B cell (primary cell): ENCODE data around the gene THUMPD3. TPM values are rescaled to one million over a fixed set of nuclear protein-coding genes. Genes with fewer than 3 reads are reported as not detected.

Experiments used
- ATAC-seq: fragments of 200-7000 bp; cut with Tn5 transposase; one replicate; pipeline ENCODE4 v1.10.0; 2021; ENCODE audit warnings: low read depth, mild to moderate bottlenecking, moderate number of reproducible peaks, moderate library complexity
- CTCF ChIA-PET: fragments of 350-600 bp; sonication (Branson Sonifier 250); formaldehyde crosslinking; loops from one replicate; lab custom pipeline; 2021; ENCODE audit warnings: antibody characterized with exemption, inconsistent platforms; lab: Charles Lee
- POLR2A ChIA-PET: fragments of 350-600 bp; sonication (Branson Sonifier 250); formaldehyde crosslinking; loops from one replicate; lab custom pipeline; 2021; ENCODE audit warnings: antibody characterized with exemption; lab: Charles Lee
- DNase-seq: peaks from one replicate; pipeline ENCODE4 v3.0.0; 2013
- H2AFZ ChIP-seq: 2 replicates; pipeline ENCODE4 v1.6.1; 2012; ENCODE audit warnings: mild to moderate bottlenecking, low read depth, low read length; ENCODE audit not compliant: insufficient read depth, poor library complexity, severe bottlenecking
- H3K27ac ChIP-seq, 2 donors: 1 replicate in 1 of 2; 2 replicates in 1 of 2; pipeline ENCODE4 v1.5.1; 2012 to 2013; ENCODE audit warnings: low read length in 2 of 2, mild to moderate bottlenecking in 2 of 2, moderate library complexity in 1 of 2
- H3K27me3 ChIP-seq, 4 experiments: fragments of 200-600 bp in 1 of 4; sonication (generic) in 1 of 4; replicated peaks in 1 of 4; 1 replicate in 2 of 4; 2 replicates in 2 of 4; pipeline versions ENCODE4 v1.6.1 to v1.7.0; 2013 to 2016; ENCODE audit warnings: low read length in 3 of 4, mild to moderate bottlenecking in 2 of 4, mixed read lengths in 1 of 4, moderate library complexity in 1 of 4; ENCODE audit not compliant: insufficient read depth in 4 of 4, control insufficient read depth in 3 of 4; ENCODE audit errors: control extremely low read depth in 1 of 4
- H3K36me3 ChIP-seq, 2 experiments: replicated peaks in 1 of 2; 1 replicate in 1 of 2; 2 replicates in 1 of 2; pipeline versions ENCODE4 v1.6.1 to v1.7.1; 2013; ENCODE audit warnings: low read length in 1 of 2; ENCODE audit not compliant: insufficient read depth in 2 of 2, control insufficient read depth in 1 of 2; ENCODE audit errors: control extremely low read depth in 1 of 2, extremely low read depth in 1 of 2
- H3K4me1 ChIP-seq, 2 donors: fragments of 200-600 bp in 1 of 2; sonication (generic) in 1 of 2; 1 replicate in 1 of 2; 2 replicates in 1 of 2; pipeline versions ENCODE4 v1.5.1 to v1.6.1; 2013 to 2017; ENCODE audit warnings: low read length in 2 of 2; ENCODE audit not compliant: control insufficient read depth in 2 of 2, insufficient read depth in 2 of 2
- H3K4me2 ChIP-seq: replicated peaks from 2 replicates; pipeline ENCODE3; 2012; ENCODE audit warnings: mild to moderate bottlenecking, low read depth, low read length; ENCODE audit not compliant: poor library complexity, severe bottlenecking
- H3K4me3 ChIP-seq, 5 experiments: fragments of 200-600 bp in 1 of 5; sonication (generic) in 1 of 5; 1 replicate in 3 of 5; 2 replicates in 2 of 5; pipeline versions ENCODE4 v1.5.1 to v1.7.0; 2011 to 2016; ENCODE audit warnings: low read length in 4 of 5, mild to moderate bottlenecking in 4 of 5, low read depth in 2 of 5, control low read depth in 1 of 5, moderate library complexity in 1 of 5; ENCODE audit not compliant: insufficient read depth in 1 of 5; ENCODE audit errors: control extremely low read depth in 1 of 5, extremely low read depth in 1 of 5
- H3K79me2 ChIP-seq: fragments of 200-600 bp; sonication (generic); one replicate; pipeline ENCODE4 v1.6.0; 2016; ENCODE audit warnings: low read length; ENCODE audit not compliant: control insufficient read depth, insufficient read depth
- H3K9ac ChIP-seq: fragments of 200-600 bp; sonication (generic); 2 replicates; pipeline ENCODE4 v1.6.1; 2017; ENCODE audit warnings: mild to moderate bottlenecking, low read length, moderate library complexity
- H3K9me3 ChIP-seq, 3 donors: one replicate each; pipeline versions ENCODE4 v1.6.1 to v1.7.1; 2013; ENCODE audit warnings: low read length in 2 of 3; ENCODE audit not compliant: control insufficient read depth in 2 of 3, insufficient read depth in 1 of 3; ENCODE audit errors: control extremely low read depth in 1 of 3
- H4K20me1 ChIP-seq: 2 replicates; pipeline ENCODE4 v1.6.0; 2012; ENCODE audit warnings: mild to moderate bottlenecking, low read length; ENCODE audit not compliant: insufficient read depth, control insufficient read depth, poor library complexity, severe bottlenecking
- H3K27ac Mint-ChIP-seq: one replicate; pipeline ENCODE4 v1.8.0; 2021; ENCODE audit warnings: mixed read lengths
- H3K27me3 Mint-ChIP-seq: one replicate; pipeline ENCODE4 v1.8.0; 2021; ENCODE audit warnings: mixed read lengths
- H3K4me1 Mint-ChIP-seq: one replicate; pipeline ENCODE4 v1.8.0; 2021; ENCODE audit warnings: mixed read lengths
- H3K4me3 Mint-ChIP-seq: one replicate; pipeline ENCODE4 v1.8.0; 2021; ENCODE audit warnings: mixed read lengths
- H3K9me3 Mint-ChIP-seq: one replicate; pipeline ENCODE4 v1.8.0; 2022; ENCODE audit warnings: mixed read lengths; ENCODE audit not compliant: insufficient read depth
- CTCF ChIP-seq: fragments of 200-600 bp; IDR thresholded peaks from one replicate; pipeline ENCODE4 v1.8.0; 2022; ENCODE audit warnings: antibody characterized with exemption, mild to moderate bottlenecking
- EZH2 ChIP-seq: IDR thresholded peaks from 2 replicates; pipeline ENCODE4 v1.6.1; 2012; ENCODE audit warnings: borderline replicate concordance, low read depth, mild to moderate bottlenecking, moderate library complexity, low read length; ENCODE audit not compliant: insufficient read depth, poor library complexity, severe bottlenecking
- WGBS: methylation state at CpG from one replicate; pipeline ENCODE4 v1.1.5; 2013; ENCODE audit warnings: missing lambda C conversion rate; ENCODE audit not compliant: insufficient coverage; 5-methylcytosine and 5-hydroxymethylcytosine counted together
- intact Hi-C: fragments of 100-400 bp; cut with micrococcal nuclease; formaldehyde crosslinking; loops from one replicate; pipeline ENCODE4 v1.10.0; 2022
- polyA plus RNA-seq: library from polyadenylated mRNA; depleted of rRNA; stranded (reverse); fragments of >200 nt; gene quantifications from 2 replicates; pipeline ENCODE4 v1.2.3, GENCODE V29; 2012
- total RNA-seq, 2 donors: library from RNA; stranded (reverse); fragments of 120-200 nt in 1 of 2; gene quantifications; 1 replicate in 1 of 2; 2 replicates in 1 of 2; pipeline versions ENCODE4 v1.2.3 to v1.2.4, GENCODE V29; 2013 to 2022

Gene THUMPD3
- total and polyA plus RNA-seq, 2 donors (not counting 1 experiment from before 2014, with no cell fraction given) = 10.1 to 32.1 TPM

GRCh38 chr3:9331171-9331570, 31.7 kb upstream of the THUMPD3 start:
- DNase-seq (no peak), ATAC-seq (no peak)
- Histone ChIP-seq H4K20me1 (no peaks in the 10 kb centered on the region), H3K36me3 (no peaks in the 10 kb centered on the region), H3K27me3 (no peaks in the 10 kb centered on the region), H3K4me3 (no peak overlapping the region), H3K4me1 (no peaks in the 10 kb centered on the region), H2AFZ (no peak overlapping the region), H3K4me2 (no peak overlapping the region), H3K79me2 (no peaks in the 10 kb centered on the region), H3K27ac (no peak overlapping the region), H3K9me3 (peaks cover 0 to 3% (median 1%) of the 10 kb centered on the region in 3 donors), H3K9ac (no peak overlapping the region)
- intact Hi-C loops = no loop called here
- Mint-ChIP-seq H3K9me3 (peaks cover 3% of the 10 kb centered on the region), H3K4me3 (no peak overlapping the region), H3K27me3 (peaks cover 22% of the 10 kb centered on the region), H3K27ac (no peak overlapping the region), H3K4me1 (no peaks in the 10 kb centered on the region)
- CTCF ChIA-PET = no interaction called here
- WGBS = 60% methylated on average over 1 of the region's 2 CpGs
- TF ChIP-seq EZH2 (no peak), CTCF (no peak)
- POLR2A ChIA-PET = interaction anchor here (0.6 kb wide), 1 partner anchor 33 kb away, joined by 4 read pairs; no protein-coding TSS in a partner anchor

- Histone ChIP-seq H3K4me3 (no peak overlapping the region), H2AFZ (no peak overlapping the region), H3K27me3 (no peaks in the 10 kb centered on the region), H3K9ac (no peak overlapping the region), H3K79me2 (no peaks in the 10 kb centered on the region), H3K4me1 (no peaks in the 10 kb centered on the region), H4K20me1 (no peaks in the 10 kb centered on the region), H3K4me2 (no peak overlapping the region), H3K36me3 (no peaks in the 10 kb centered on the region), H3K9me3 (peaks cover 0 to 1% (median under 1%) of the 10 kb centered on the region in 3 donors), H3K27ac (no peak overlapping the region)
- ATAC-seq (no peak), DNase-seq (no peak)
- ChIA-PET CTCF (interaction anchor here (0.6 kb wide), 1 partner anchor 15 kb away, joined by 3 read pairs; no protein-coding TSS in a partner anchor), POLR2A (no interaction called here)
- H3K4me1 Mint-ChIP-seq = no peaks in the 10 kb centered on the region
- H3K27ac Mint-ChIP-seq = no peak overlapping the region
- peaks cover 3% of the 10 kb centered on the region for H3K9me3 Mint-ChIP-seq
- intact Hi-C loops = no loop called here
- peaks cover 22% of the 10 kb centered on the region for H3K27me3 Mint-ChIP-seq
- 100% methylated on average over 3 of the region's 6 CpGs for WGBS
- no peak overlapping the region for H3K4me3 Mint-ChIP-seq
- TF ChIP-seq CTCF (no peak), EZH2 (no peak)
Measured at GRCh38 chr3:9332250-9333030, 30.4 kb upstream of the THUMPD3 start.
